Activated naive CD8-positive, alpha-beta T cell treated with anti-CD3 and anti-CD28 coated beads, Interleukin-2, amount 50 U/mL, for 24 hours (primary cell): Measurements from ENCODE around the gene KIF18B.

Experiments
- ATAC-seq: fragments of 150-1000 bp; cut with Tn5 transposase; one replicate; pipeline ENCODE4 v1.10.0; 2021
- DNase-seq: peaks from one replicate; pipeline ENCODE4 v3.0.0; 2021
- H3K27ac Mint-ChIP-seq: one replicate; pipeline ENCODE4 v1.8.0; 2021; ENCODE audit warnings: mild to moderate bottlenecking, mixed read lengths
- H3K27me3 Mint-ChIP-seq: one replicate; pipeline ENCODE4 v1.8.0; 2021; ENCODE audit warnings: mixed read lengths
- H3K36me3 Mint-ChIP-seq: one replicate; pipeline ENCODE4 v1.8.0; 2021; ENCODE audit warnings: low read depth, mixed read lengths
- H3K4me1 Mint-ChIP-seq: one replicate; pipeline ENCODE4 v1.8.0; 2021; ENCODE audit warnings: mixed read lengths
- H3K4me3 Mint-ChIP-seq: one replicate; pipeline ENCODE4 v1.8.0; 2021; ENCODE audit warnings: mild to moderate bottlenecking, moderate library complexity, mixed read lengths
- H3K9me3 Mint-ChIP-seq: one replicate; pipeline ENCODE4 v1.8.0; 2021; ENCODE audit warnings: mixed read lengths

KIF18B gene

GRCh38 chr17:44977814-44978550 is 30.4 kb upstream of the KIF18B start:
- H3K27ac Mint-ChIP-seq, result no peak overlapping the region

GRCh38 chr17:44977065-44977464 is 29.5 kb upstream of the KIF18B start:
- Mint-ChIP-seq H3K9me3 (no peaks in the 10 kb centered on the region), H3K27me3 (peaks cover 32% of the 10 kb centered on the region)
- no peak for ATAC-seq

More at GRCh38 chr17:44977814-44978550, 30.4 kb upstream of the KIF18B start:
- Mint-ChIP-seq H3K27me3 (peaks cover 34% of the 10 kb centered on the region), H3K4me1 (peaks cover 3% of the 10 kb centered on the region), H3K4me3 (no peak overlapping the region), H3K36me3 (no peaks in the 10 kb centered on the region), H3K9me3 (no peaks in the 10 kb centered on the region)
- no peak for ATAC-seq
- no peak for DNase-seq

GRCh38 chr17:44976206-44976605 is 28.6 kb upstream of the KIF18B start:
- no peaks in the 10 kb centered on the region for H3K36me3 Mint-ChIP-seq
- ATAC-seq, result no peak
- H3K9me3 Mint-ChIP-seq, result no peaks in the 10 kb centered on the region
- no peak for DNase-seq
- no peak overlapping the region for H3K27ac Mint-ChIP-seq
- H3K4me1 Mint-ChIP-seq, result peaks cover 17% of the 10 kb centered on the region
- H3K27me3 Mint-ChIP-seq, result peaks cover 33% of the 10 kb centered on the region
- no peak overlapping the region for H3K4me3 Mint-ChIP-seq

More at GRCh38 chr17:44977065-44977464, 29.5 kb upstream of the KIF18B start:
- H3K4me3 Mint-ChIP-seq, result no peak overlapping the region
- no peak overlapping the region for H3K27ac Mint-ChIP-seq
- no peak for DNase-seq
- H3K4me1 Mint-ChIP-seq, result peaks cover 11% of the 10 kb centered on the region
- H3K36me3 Mint-ChIP-seq, result no peaks in the 10 kb centered on the region

- Mint-ChIP-seq H3K9me3 (no peaks in the 10 kb centered on the region), H3K27me3 (peaks cover 40% of the 10 kb centered on the region), H3K4me1 (peaks cover 35% of the 10 kb centered on the region), H3K36me3 (no peaks in the 10 kb centered on the region), H3K4me3 (no peak overlapping the region), H3K27ac (no peak overlapping the region)
- no peak for ATAC-seq
- no peak for DNase-seq
These were observed 25.4 kb upstream of the KIF18B start for GRCh38 chr17:44972953-44973352.

- H3K27ac Mint-ChIP-seq, result peak overlapping the region; percentile 32
- peaks cover 37% of the 10 kb centered on the region for H3K4me1 Mint-ChIP-seq
- H3K36me3 Mint-ChIP-seq, result no peaks in the 10 kb centered on the region
- peak; percentile 86 for ATAC-seq
- peak overlapping the region; percentile 38 for H3K4me3 Mint-ChIP-seq
- H3K27me3 Mint-ChIP-seq, result peaks cover 41% of the 10 kb centered on the region
- DNase-seq, result peak; percentile 55
- H3K9me3 Mint-ChIP-seq, result no peaks in the 10 kb centered on the region
These were observed 24.4 kb upstream of the KIF18B start for GRCh38 chr17:44971776-44972483.

- H3K9me3 Mint-ChIP-seq, result no peaks in the 10 kb centered on the region
These were observed 22.7 kb upstream of the KIF18B start for GRCh38 chr17:44970136-44970741.

GRCh38 chr17:44969144-44969780 is 21.7 kb upstream of the KIF18B start:
- Mint-ChIP-seq H3K4me3 (peak overlapping the region; percentile 66), H3K9me3 (no peaks in the 10 kb centered on the region), H3K27me3 (peaks cover 59% of the 10 kb centered on the region), H3K36me3 (no peaks in the 10 kb centered on the region), H3K4me1 (peaks cover 39% of the 10 kb centered on the region), H3K27ac (no peak overlapping the region)
- DNase-seq (no peak), ATAC-seq (no peak)

More at GRCh38 chr17:44970136-44970741, 22.7 kb upstream of the KIF18B start:
- Mint-ChIP-seq H3K27me3 (peaks cover 55% of the 10 kb centered on the region), H3K4me3 (peak overlapping the region; percentile 21), H3K27ac (no peak overlapping the region), H3K36me3 (no peaks in the 10 kb centered on the region), H3K4me1 (peaks cover 39% of the 10 kb centered on the region)
- ATAC-seq (no peak), DNase-seq (peak; percentile 49)

GRCh38 chr17:44968225-44969143 is 20.9 kb upstream of the KIF18B start, which contains the start of gene C1QL1:
TSS of gene C1QL1 (minus strand) at chr17:44968303. CDS start at chr17:44968048, 255 bp downstream.
- Mint-ChIP-seq H3K9me3 (no peaks in the 10 kb centered on the region), H3K4me1 (peaks cover 37% of the 10 kb centered on the region), H3K36me3 (no peaks in the 10 kb centered on the region), H3K27ac (no peak within 1 kb of the TSS), H3K27me3 (peaks cover 63% of the 10 kb centered on the region), H3K4me3 (peak within 1 kb of the TSS; percentile 66)
- DNase-seq (peak; percentile 92), ATAC-seq (peak; percentile 83)

- Mint-ChIP-seq H3K36me3 (no peaks in the 10 kb centered on the region), H3K27ac (no peak overlapping the region), H3K4me1 (peaks cover 36% of the 10 kb centered on the region), H3K4me3 (no peak overlapping the region), H3K27me3 (peaks cover 63% of the 10 kb centered on the region), H3K9me3 (no peaks in the 10 kb centered on the region)
- DNase-seq, result no peak
- ATAC-seq, result no peak
These were observed 20.3 kb upstream of the KIF18B start for GRCh38 chr17:44967907-44968224.

- Mint-ChIP-seq H3K27me3 (peaks cover 63% of the 10 kb centered on the region), H3K9me3 (no peaks in the 10 kb centered on the region)
These were observed 19.7 kb upstream of the KIF18B start for GRCh38 chr17:44967026-44967906.

GRCh38 chr17:44966348-44967025 is 18.9 kb upstream of the KIF18B start:
- Mint-ChIP-seq H3K27ac (no peak overlapping the region), H3K27me3 (peaks cover 61% of the 10 kb centered on the region), H3K4me3 (no peak overlapping the region), H3K36me3 (no peaks in the 10 kb centered on the region), H3K9me3 (no peaks in the 10 kb centered on the region), H3K4me1 (peaks cover 22% of the 10 kb centered on the region)
- ATAC-seq (no peak), DNase-seq (no peak)

More at GRCh38 chr17:44967026-44967906, 19.7 kb upstream of the KIF18B start:
- DNase-seq (no peak), ATAC-seq (no peak)
- Mint-ChIP-seq H3K36me3 (no peaks in the 10 kb centered on the region), H3K4me3 (no peak overlapping the region), H3K4me1 (peaks cover 30% of the 10 kb centered on the region), H3K27ac (no peak overlapping the region)

GRCh38 chr17:44965481-44966234 is 18.1 kb upstream of the KIF18B start:
- Mint-ChIP-seq H3K4me3 (no peak overlapping the region), H3K27me3 (peaks cover 63% of the 10 kb centered on the region), H3K9me3 (no peaks in the 10 kb centered on the region), H3K4me1 (peaks cover 21% of the 10 kb centered on the region), H3K36me3 (no peaks in the 10 kb centered on the region), H3K27ac (no peak overlapping the region)
- DNase-seq, result no peak
- ATAC-seq, result no peak
